ENCODE data around the gene H2AZ1.

The H2AZ1 gene

DNA sequence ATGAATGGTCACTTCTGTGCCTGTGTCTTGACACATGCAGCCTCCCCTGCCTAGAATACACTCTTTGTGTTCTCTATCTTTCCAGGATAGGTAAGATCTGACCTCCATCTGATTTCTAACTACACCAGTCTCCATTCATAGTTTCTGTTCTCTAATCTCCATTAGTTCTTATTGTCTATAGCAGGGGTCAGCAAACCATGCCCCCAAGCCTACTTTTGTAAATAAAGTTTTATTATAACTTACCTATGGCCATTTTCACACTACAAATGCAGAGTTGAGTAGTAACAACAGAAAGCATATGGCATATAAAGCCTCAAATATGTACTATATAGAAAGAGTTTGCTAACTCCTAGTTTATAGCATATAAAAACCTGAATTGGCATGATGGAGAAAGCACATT, 37.6 kb upstream of the H2AZ1 start:
- no peaks in the 10 kb centered on the region for H3K27me3 ChIP-seq (ENCODE audit: insufficient read depth, low read length, poor library complexity)
- no peaks in the 10 kb centered on the region for H3K36me3 ChIP-seq (ENCODE audit: insufficient read depth, low read length)
- H2AFZ ChIP-seq (ENCODE audit: low read depth, low read length): no peak overlapping the region
- TF ChIP-seq CTCF (IDR thresholded peaks at IDR 0.05; ENCODE audit: borderline replicate concordance, extremely low read depth, low read length, poor library complexity, severe bottlenecking): no peak
- no peak for TF ChIP-seq EZH2 (IDR thresholded peaks at IDR 0.05; ENCODE audit: borderline replicate concordance, low read depth, low read length, severe bottlenecking)
- no peak overlapping the region for H3K9ac ChIP-seq (ENCODE audit: low read depth, low read length)
- DNase-seq: no peak
- no peak overlapping the region for H3K4me3 ChIP-seq (ENCODE audit: low read depth in 1 of 2, low read length in 2 of 2)
- H3K9me3 ChIP-seq (ENCODE audit: insufficient read depth, low read length, severe bottlenecking): no peaks in the 10 kb centered on the region
- ATAC-seq (ENCODE audit: insufficient read depth, low read depth): no peak
- H3K79me2 ChIP-seq (ENCODE audit: insufficient read depth, low read length): no peaks in the 10 kb centered on the region
- no peaks in the 10 kb centered on the region for H3K4me1 ChIP-seq (ENCODE audit: insufficient read depth, low read length)
- no peak overlapping the region for H3K27ac ChIP-seq (ENCODE audit: low read length)
- no peaks in the 10 kb centered on the region for H4K20me1 ChIP-seq (ENCODE audit: insufficient read depth, low read length)
- no peak overlapping the region for H3K4me2 ChIP-seq (ENCODE audit: insufficient read depth, low read length)

DNA sequence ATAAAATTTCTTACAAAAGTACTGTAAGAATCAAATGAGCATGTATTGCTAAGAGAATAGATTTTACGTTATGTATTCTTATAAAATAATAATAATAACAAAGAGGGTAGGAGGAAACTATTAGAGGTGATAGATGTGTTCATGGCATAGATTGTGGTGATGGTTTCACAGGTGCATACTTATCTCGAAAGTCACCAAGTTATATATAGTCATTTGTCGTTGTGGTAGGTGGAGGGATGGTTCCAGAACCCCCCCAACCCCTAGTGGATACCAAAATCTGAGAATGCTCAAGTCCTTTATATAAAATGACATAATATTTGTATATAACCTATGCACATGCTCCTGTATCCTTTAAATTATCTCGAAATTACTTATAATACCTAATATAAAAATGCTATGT, 36.7 kb upstream of the H2AZ1 start:
- ATAC-seq (ENCODE audit: insufficient read depth, low read depth) (no peak), DNase-seq (no peak)
- Histone ChIP-seq H3K4me2 (ENCODE audit: insufficient read depth, low read length) (no peak overlapping the region), H3K79me2 (ENCODE audit: insufficient read depth, low read length) (no peaks in the 10 kb centered on the region), H3K4me3 (ENCODE audit: low read depth in 1 of 2, low read length in 2 of 2) (no peak overlapping the region), H3K4me1 (ENCODE audit: insufficient read depth, low read length) (no peaks in the 10 kb centered on the region), H2AFZ (ENCODE audit: low read depth, low read length) (no peak overlapping the region), H3K27ac (ENCODE audit: low read length) (no peak overlapping the region), H3K9me3 (ENCODE audit: insufficient read depth, low read length, severe bottlenecking) (no peaks in the 10 kb centered on the region), H3K9ac (ENCODE audit: low read depth, low read length) (no peak overlapping the region), H3K36me3 (ENCODE audit: insufficient read depth, low read length) (no peaks in the 10 kb centered on the region), H3K27me3 (ENCODE audit: insufficient read depth, low read length, poor library complexity) (no peaks in the 10 kb centered on the region), H4K20me1 (ENCODE audit: insufficient read depth, low read length) (no peaks in the 10 kb centered on the region)
- no peak for TF ChIP-seq CTCF (IDR thresholded peaks at IDR 0.05; ENCODE audit: borderline replicate concordance, extremely low read depth, low read length, poor library complexity, severe bottlenecking)
- no peak for TF ChIP-seq EZH2 (IDR thresholded peaks at IDR 0.05; ENCODE audit: borderline replicate concordance, low read depth, low read length, severe bottlenecking)

DNA sequence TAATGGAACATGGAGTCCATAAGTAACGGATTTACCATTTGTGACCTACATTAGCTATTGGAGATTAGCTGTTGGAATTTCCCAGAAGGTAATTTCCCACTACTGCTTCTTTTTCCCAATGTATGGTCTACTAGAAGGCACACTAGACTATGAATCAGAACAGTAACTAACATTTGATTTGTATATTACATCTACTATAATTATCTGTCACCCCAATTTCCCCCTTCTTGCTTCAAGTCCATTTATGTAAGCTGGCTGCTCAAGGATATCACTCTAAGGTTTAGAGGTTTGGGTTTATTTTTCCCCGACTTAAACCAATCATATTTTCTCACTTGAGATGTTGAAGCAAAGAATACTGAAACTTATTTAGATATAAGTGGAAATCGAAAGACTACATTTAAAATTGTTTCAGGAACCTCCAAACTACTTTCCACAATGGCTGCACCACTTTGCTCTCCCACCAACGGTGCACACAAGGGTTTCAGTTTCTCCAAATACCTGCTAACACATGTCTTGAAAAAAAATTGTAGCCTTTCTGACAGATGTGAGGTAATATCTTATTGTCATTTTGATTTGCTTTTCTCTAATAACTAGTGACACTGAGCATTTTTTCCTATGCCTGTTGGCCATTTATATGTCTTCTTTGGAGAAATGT, 33.3 kb upstream of the H2AZ1 start:
- no peaks in the 10 kb centered on the region for H4K20me1 ChIP-seq (ENCODE audit: insufficient read depth, low read length)
- DNase-seq (no peak), ATAC-seq (ENCODE audit: insufficient read depth, low read depth) (no peak)
- no peak for TF ChIP-seq CTCF (IDR thresholded peaks at IDR 0.05; ENCODE audit: borderline replicate concordance, extremely low read depth, low read length, poor library complexity, severe bottlenecking)
- TF ChIP-seq EZH2 (IDR thresholded peaks at IDR 0.05; ENCODE audit: borderline replicate concordance, low read depth, low read length, severe bottlenecking): no peak
- H3K9me3 ChIP-seq (ENCODE audit: insufficient read depth, low read length, severe bottlenecking): no peaks in the 10 kb centered on the region
- H3K4me2 ChIP-seq (ENCODE audit: insufficient read depth, low read length): no peak overlapping the region
- H3K4me3 ChIP-seq (ENCODE audit: low read depth in 1 of 2, low read length in 2 of 2): no peak overlapping the region
- no peak overlapping the region for H2AFZ ChIP-seq (ENCODE audit: low read depth, low read length)
- no peak overlapping the region for H3K9ac ChIP-seq (ENCODE audit: low read depth, low read length)
- H3K4me1 ChIP-seq (ENCODE audit: insufficient read depth, low read length): no peaks in the 10 kb centered on the region
- H3K27me3 ChIP-seq (ENCODE audit: insufficient read depth, low read length, poor library complexity): no peaks in the 10 kb centered on the region
- no peaks in the 10 kb centered on the region for H3K79me2 ChIP-seq (ENCODE audit: insufficient read depth, low read length)
- no peaks in the 10 kb centered on the region for H3K36me3 ChIP-seq (ENCODE audit: insufficient read depth, low read length)
- no peak overlapping the region for H3K27ac ChIP-seq (ENCODE audit: low read length)
